Testis (tissue), 2 donors: Measurements from ENCODE around the gene KIR3DL2.
"Not testable (repeated sequence)": the region's sequence is repeated elsewhere in the genome, so short reads cannot be mapped to it uniquely, and the experiment has no call there.

Source experiments
- CTCF ChIP-seq, 3 experiments: fragments of 450-650 bp in 2 of 3; fragments of 200-600 bp in 1 of 3; sonication (generic) in 1 of 3; IDR thresholded peaks; one replicate each; pipeline ENCODE4 v1.5.1; 2016 to 2019; ENCODE audit warnings: antibody characterized with exemption in 3 of 3, mild to moderate bottlenecking in 2 of 3, moderate library complexity in 1 of 3
- POLR2A ChIP-seq: fragments of 450-650 bp; IDR thresholded peaks from one replicate; pipeline ENCODE4 v1.6.1; 2017; ENCODE audit warnings: antibody characterized with exemption, mild to moderate bottlenecking, moderate library complexity

GRCh38 chr19:54814571-54814970 lies 35.7 kb upstream of the KIR3DL2 start:
- TF ChIP-seq CTCF (IDR thresholded peaks at IDR 0.05); POLR2A: not testable (repeated sequence)
